ENCODE data around the gene ITPKC. TPM values are rescaled to one million over a fixed set of nuclear protein-coding genes. Genes with fewer than 3 reads are reported as not detected.

Gene ITPKC
- total RNA-seq: 6.7 TPM
- 35.5 TPM for polyA plus RNA-seq
- long read RNA-seq, donor 1: 0 reads
- long read RNA-seq, donor 2, transcript ITPKC-201 (7 exons, 3,385 nt): major isoform, 5 of 5 reads
- long read RNA-seq, donor 2, partial matches to known transcripts: 0 of 5 reads
- long read RNA-seq, donor 2, other reads (novel, unspliced or antisense): 0 of 5 reads
- long read RNA-seq, donor 3, partial matches to known transcripts: 0 of 3 reads
- long read RNA-seq, donor 3, other reads (novel, unspliced or antisense): 0 of 3 reads
- long read RNA-seq, donor 4, partial matches to known transcripts: 17 of 19 reads
- long read RNA-seq, donor 4, other reads (novel, unspliced or antisense): 0 of 19 reads
- long read RNA-seq, donor 5, transcript ITPKC-201 (7 exons, 3,385 nt): major isoform, 5 of 5 reads
- long read RNA-seq, donor 5, partial matches to known transcripts: 0 of 5 reads
- long read RNA-seq, donor 5, other reads (novel, unspliced or antisense): 0 of 5 reads
- long read RNA-seq, donor 6, partial matches to known transcripts: 0 of 2 reads
- long read RNA-seq, donor 6, other reads (novel, unspliced or antisense): 0 of 2 reads
- long read RNA-seq, donor 7, partial matches to known transcripts: 0 of 1 reads
- long read RNA-seq, donor 7, other reads (novel, unspliced or antisense): 0 of 1 reads
- long read RNA-seq, donor 8: 0 reads
- long read RNA-seq, donor 9, partial matches to known transcripts: 0 of 3 reads
- long read RNA-seq, donor 9, other reads (novel, unspliced or antisense): 0 of 3 reads
- long read RNA-seq, donor 10: 0 reads

- H3K27ac ChIP-seq (ENCODE audit: low read depth in 1 of 2, low read length in 1 of 2): peak within 1 kb of the TSS; percentile 94 to 97
- peak; percentile 86 to 100 (median 98) for DNase-seq (ENCODE audit: low read depth in 6 of 9, low spot score in 9 of 9)
- no peaks in the 10 kb centered on the region for H3K27me3 ChIP-seq (ENCODE audit: control insufficient read depth in 2 of 2, insufficient read depth in 1 of 2, low read length in 1 of 2)
- H3K4me3 ChIP-seq (ENCODE audit: low read length in 2 of 2): peak within 1 kb of the TSS; percentile 76 to 91
- peaks cover 42 to 53% of the 10 kb centered on the region in 2 donors for H3K4me1 ChIP-seq (ENCODE audit: control insufficient read depth in 2 of 2, insufficient read depth in 2 of 2, low read length in 2 of 2)
- peaks cover 0 to 4% of the 10 kb centered on the region in 2 donors for H3K9me3 ChIP-seq (ENCODE audit: control insufficient read depth in 2 of 2, insufficient read depth in 1 of 2, low read length in 1 of 2)
- under 1% methylated on average over 76 of the region's 76 CpGs for WGBS
- peaks cover 0 to under 1% of the 10 kb centered on the region in 2 donors for H3K36me3 ChIP-seq (ENCODE audit: control insufficient read depth in 2 of 2, insufficient read depth in 2 of 2, low read length in 1 of 2)
Observed at GRCh38 chr19:40716482-40717324, at the start of gene ITPKC, which contains the start of gene COQ8B. Gene ITPKC (plus strand): TSS chr19:40717112. CDS start chr19:40717136, 24 bp downstream. Gene COQ8B (minus strand): TSS chr19:40716886. CDS start chr19:40714632, 2,254 bp downstream.

DNA sequence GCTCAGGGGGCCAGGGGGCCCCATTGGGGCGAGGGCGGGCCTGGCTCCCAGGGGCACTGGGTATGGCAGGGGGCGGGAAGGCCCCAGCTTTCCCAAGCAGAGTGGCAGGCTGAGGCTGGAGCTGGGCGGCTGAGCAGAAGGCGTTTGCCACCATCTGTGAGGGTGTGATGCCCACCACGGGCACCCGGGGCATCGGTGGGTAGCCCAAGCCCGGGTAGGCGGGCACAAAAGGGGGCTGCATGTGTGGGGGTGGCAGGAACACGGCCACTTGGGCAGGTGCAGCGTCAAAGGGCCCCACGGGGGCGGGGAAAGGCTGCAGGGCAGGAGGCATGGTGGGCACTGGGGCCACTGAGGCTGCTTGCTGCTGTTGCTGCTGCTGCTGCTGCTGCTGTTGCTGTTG lies 49.3 kb upstream of the ITPKC start:
- WGBS: 98% methylated on average over 14 of the region's 14 CpGs
- Histone ChIP-seq H3K4me3 (ENCODE audit: low read length in 2 of 2) (no peak overlapping the region), H3K4me1 (ENCODE audit: control insufficient read depth in 2 of 2, insufficient read depth in 2 of 2, low read length in 2 of 2) (peaks cover 8 to 11% of the 10 kb centered on the region in 2 donors), H3K9me3 (ENCODE audit: control insufficient read depth in 2 of 2, insufficient read depth in 1 of 2, low read length in 1 of 2) (peaks cover 0 to 10% of the 10 kb centered on the region in 2 donors), H3K27ac (ENCODE audit: low read depth in 1 of 2, low read length in 1 of 2) (no peak overlapping the region), H3K36me3 (ENCODE audit: control insufficient read depth in 2 of 2, insufficient read depth in 2 of 2, low read length in 1 of 2) (peaks cover 9 to 12% of the 10 kb centered on the region in 2 donors), H3K27me3 (ENCODE audit: control insufficient read depth in 2 of 2, insufficient read depth in 1 of 2, low read length in 1 of 2) (peaks cover 0 to 7% of the 10 kb centered on the region in 2 donors)
- no peak for DNase-seq (ENCODE audit: low read depth in 6 of 9, low spot score in 9 of 9)

DNA sequence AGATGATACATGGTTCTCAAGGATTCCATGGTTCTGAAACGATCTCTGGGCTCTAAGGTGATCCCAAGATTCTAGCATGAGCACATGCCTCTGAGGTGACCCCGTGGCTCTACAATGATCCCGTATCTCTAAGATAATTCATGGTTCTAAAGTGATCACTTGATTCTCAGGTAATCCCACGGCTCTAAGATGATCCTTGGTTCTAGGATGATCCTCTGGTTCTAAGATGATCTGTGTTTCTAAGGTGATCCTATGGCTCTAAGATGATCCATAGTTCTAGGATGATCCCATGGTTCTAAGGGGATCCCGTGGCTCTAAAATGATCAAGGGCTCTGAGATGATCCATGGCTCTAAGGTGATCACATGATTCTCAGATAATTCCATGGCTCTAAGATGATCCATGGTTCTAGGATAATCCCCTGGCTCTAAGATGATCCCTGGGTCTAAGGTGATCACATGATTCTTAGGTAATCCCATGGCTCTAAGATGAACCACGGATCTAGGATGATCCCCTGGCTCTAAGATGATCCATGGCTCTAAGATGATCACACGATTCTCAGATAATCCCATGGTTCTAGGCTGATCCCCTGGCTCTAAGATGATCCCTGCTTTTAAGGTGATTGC lies 47.8 kb upstream of the ITPKC start:
- 97% methylated on average over 7 of the region's 7 CpGs for WGBS
- no peak overlapping the region for H3K4me3 ChIP-seq (ENCODE audit: low read length in 2 of 2)
- peaks cover 0 to 10% of the 10 kb centered on the region in 2 donors for H3K9me3 ChIP-seq (ENCODE audit: control insufficient read depth in 2 of 2, insufficient read depth in 1 of 2, low read length in 1 of 2)
- no peak for DNase-seq (ENCODE audit: low read depth in 6 of 9, low spot score in 9 of 9)
- H3K36me3 ChIP-seq (ENCODE audit: control insufficient read depth in 2 of 2, insufficient read depth in 2 of 2, low read length in 1 of 2): peaks cover 12 to 18% of the 10 kb centered on the region in 2 donors
- no peak overlapping the region for H3K27ac ChIP-seq (ENCODE audit: low read depth in 1 of 2, low read length in 1 of 2)
- H3K4me1 ChIP-seq (ENCODE audit: control insufficient read depth in 2 of 2, insufficient read depth in 2 of 2, low read length in 2 of 2): peaks cover 0 to 3% of the 10 kb centered on the region in 2 donors
- H3K27me3 ChIP-seq (ENCODE audit: control insufficient read depth in 2 of 2, insufficient read depth in 1 of 2, low read length in 1 of 2): no peaks in the 10 kb centered on the region

GRCh38 chr19:40671404-40671803 lies 45.5 kb upstream of the ITPKC start:
- DNase-seq (ENCODE audit: low read depth in 6 of 9, low spot score in 9 of 9): no peak
- no peaks in the 10 kb centered on the region for H3K27me3 ChIP-seq (ENCODE audit: control insufficient read depth in 2 of 2, insufficient read depth in 1 of 2, low read length in 1 of 2)
- peaks cover 0 to 10% of the 10 kb centered on the region in 2 donors for H3K9me3 ChIP-seq (ENCODE audit: control insufficient read depth in 2 of 2, insufficient read depth in 1 of 2, low read length in 1 of 2)
- peaks cover 0 to 8% of the 10 kb centered on the region in 2 donors for H3K4me1 ChIP-seq (ENCODE audit: control insufficient read depth in 2 of 2, insufficient read depth in 2 of 2, low read length in 2 of 2)
- no peak overlapping the region for H3K27ac ChIP-seq (ENCODE audit: low read depth in 1 of 2, low read length in 1 of 2)
- H3K36me3 ChIP-seq (ENCODE audit: control insufficient read depth in 2 of 2, insufficient read depth in 2 of 2, low read length in 1 of 2): peaks cover 12 to 22% of the 10 kb centered on the region in 2 donors
- WGBS: 96% methylated on average over 9 of the region's 9 CpGs
- H3K4me3 ChIP-seq (ENCODE audit: low read length in 2 of 2): no peak overlapping the region

- DNase-seq (ENCODE audit: low read depth in 6 of 9, low spot score in 9 of 9): no peak
- H3K36me3 ChIP-seq (ENCODE audit: control insufficient read depth in 2 of 2, insufficient read depth in 2 of 2, low read length in 1 of 2): peaks cover 12 to 23% of the 10 kb centered on the region in 2 donors
- 92% methylated on average over 2 of the region's 2 CpGs for WGBS
- H3K4me1 ChIP-seq (ENCODE audit: control insufficient read depth in 2 of 2, insufficient read depth in 2 of 2, low read length in 2 of 2): peaks cover 0 to 8% of the 10 kb centered on the region in 2 donors
- no peak overlapping the region for H3K27ac ChIP-seq (ENCODE audit: low read depth in 1 of 2, low read length in 1 of 2)
- peaks cover 0 to 10% of the 10 kb centered on the region in 2 donors for H3K9me3 ChIP-seq (ENCODE audit: control insufficient read depth in 2 of 2, insufficient read depth in 1 of 2, low read length in 1 of 2)
- no peak overlapping the region for H3K4me3 ChIP-seq (ENCODE audit: low read length in 2 of 2)
- H3K27me3 ChIP-seq (ENCODE audit: control insufficient read depth in 2 of 2, insufficient read depth in 1 of 2, low read length in 1 of 2): no peaks in the 10 kb centered on the region
Observed at GRCh38 chr19:40672038-40672437, 44.9 kb upstream of the ITPKC start.

DNA sequence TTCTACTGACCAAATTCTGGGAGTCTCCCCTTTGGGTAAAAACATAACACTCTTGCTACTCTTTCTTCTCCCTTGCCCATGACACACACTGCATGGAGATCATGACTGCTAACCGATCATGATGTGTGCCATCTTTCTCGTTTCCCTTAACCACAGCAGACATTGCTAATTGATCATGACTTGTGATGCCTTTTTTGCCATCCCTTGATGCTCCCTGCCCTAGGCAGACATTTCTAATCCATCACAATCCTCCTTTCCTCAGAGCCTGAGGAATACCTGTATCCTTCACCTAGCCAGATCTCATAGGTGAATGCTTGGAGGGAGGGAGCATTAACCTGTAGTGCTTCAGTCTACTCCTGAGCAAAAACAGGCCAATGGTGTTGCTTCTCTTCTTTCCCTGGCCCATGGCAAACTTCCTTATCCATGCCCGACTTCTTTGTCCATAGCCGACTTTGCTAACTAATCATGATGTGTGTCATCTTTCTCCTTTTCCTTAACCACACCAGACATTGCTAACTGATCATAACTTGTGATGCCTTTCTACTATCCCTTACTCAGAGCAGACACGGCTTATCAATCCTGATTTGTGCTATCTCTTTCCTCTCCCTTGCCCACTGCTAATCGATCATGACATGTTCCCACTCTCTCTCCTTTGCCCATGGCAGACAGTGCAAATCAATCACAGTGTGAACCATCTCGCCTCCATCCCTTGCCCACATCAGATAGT lies 44.2 kb upstream of the ITPKC start:
- Histone ChIP-seq H3K27me3 (ENCODE audit: control insufficient read depth in 2 of 2, insufficient read depth in 1 of 2, low read length in 1 of 2) (no peaks in the 10 kb centered on the region), H3K27ac (ENCODE audit: low read depth in 1 of 2, low read length in 1 of 2) (no peak overlapping the region), H3K4me1 (ENCODE audit: control insufficient read depth in 2 of 2, insufficient read depth in 2 of 2, low read length in 2 of 2) (peaks cover 0 to 8% of the 10 kb centered on the region in 2 donors), H3K36me3 (ENCODE audit: control insufficient read depth in 2 of 2, insufficient read depth in 2 of 2, low read length in 1 of 2) (peaks cover 12 to 26% of the 10 kb centered on the region in 2 donors), H3K4me3 (ENCODE audit: low read length in 2 of 2) (no peak overlapping the region), H3K9me3 (ENCODE audit: control insufficient read depth in 2 of 2, insufficient read depth in 1 of 2, low read length in 1 of 2) (peaks cover 0 to 10% of the 10 kb centered on the region in 2 donors)
- no peak for DNase-seq (ENCODE audit: low read depth in 6 of 9, low spot score in 9 of 9)
- WGBS: 97% methylated on average over 7 of the region's 7 CpGs

DNA sequence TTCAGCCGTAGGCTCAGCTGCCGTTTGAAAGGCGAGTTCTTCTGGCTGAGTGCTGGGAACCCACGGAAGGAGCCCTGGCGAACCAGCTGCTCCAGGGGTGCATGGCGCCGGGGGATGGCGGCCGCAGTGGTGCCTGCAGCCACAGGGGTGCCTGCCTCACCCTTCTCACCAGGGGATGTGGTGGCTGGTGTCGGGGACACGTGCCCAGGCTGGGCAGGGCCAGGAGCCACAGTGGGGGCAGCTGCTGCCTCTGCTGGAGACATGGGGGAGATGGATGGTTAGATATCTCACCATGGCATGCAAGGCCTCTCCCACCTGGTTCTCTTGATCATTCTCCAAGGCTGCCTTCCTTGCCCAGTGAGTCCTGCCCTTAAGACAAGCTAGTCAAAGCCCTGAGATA lies 43.5 kb upstream of the ITPKC start:
- Histone ChIP-seq H3K36me3 (ENCODE audit: control insufficient read depth in 2 of 2, insufficient read depth in 2 of 2, low read length in 1 of 2) (peaks cover 12 to 28% of the 10 kb centered on the region in 2 donors), H3K4me1 (ENCODE audit: control insufficient read depth in 2 of 2, insufficient read depth in 2 of 2, low read length in 2 of 2) (peaks cover 0 to 8% of the 10 kb centered on the region in 2 donors), H3K9me3 (ENCODE audit: control insufficient read depth in 2 of 2, insufficient read depth in 1 of 2, low read length in 1 of 2) (peaks cover 0 to 10% of the 10 kb centered on the region in 2 donors), H3K27ac (ENCODE audit: low read depth in 1 of 2, low read length in 1 of 2) (no peak overlapping the region), H3K27me3 (ENCODE audit: control insufficient read depth in 2 of 2, insufficient read depth in 1 of 2, low read length in 1 of 2) (no peaks in the 10 kb centered on the region), H3K4me3 (ENCODE audit: low read length in 2 of 2) (no peak overlapping the region)
- WGBS: 91% methylated on average over 11 of the region's 11 CpGs
- DNase-seq (ENCODE audit: low read depth in 6 of 9, low spot score in 9 of 9): no peak

GRCh38 chr19:40674291-40674690 lies 42.6 kb upstream of the ITPKC start:
- DNase-seq (ENCODE audit: low read depth in 6 of 9, low spot score in 9 of 9): peak in 1 of 9 donors; percentile 24
- peaks cover 8 to 28% of the 10 kb centered on the region in 2 donors for H3K36me3 ChIP-seq (ENCODE audit: control insufficient read depth in 2 of 2, insufficient read depth in 2 of 2, low read length in 1 of 2)
- 66% methylated on average over 3 of the region's 3 CpGs for WGBS
- H3K4me1 ChIP-seq (ENCODE audit: control insufficient read depth in 2 of 2, insufficient read depth in 2 of 2, low read length in 2 of 2): peaks cover 0 to 8% of the 10 kb centered on the region in 2 donors
- H3K27ac ChIP-seq (ENCODE audit: low read depth in 1 of 2, low read length in 1 of 2): no peak overlapping the region
- no peaks in the 10 kb centered on the region for H3K27me3 ChIP-seq (ENCODE audit: control insufficient read depth in 2 of 2, insufficient read depth in 1 of 2, low read length in 1 of 2)
- H3K9me3 ChIP-seq (ENCODE audit: control insufficient read depth in 2 of 2, insufficient read depth in 1 of 2, low read length in 1 of 2): peaks cover 0 to 10% of the 10 kb centered on the region in 2 donors
- H3K4me3 ChIP-seq (ENCODE audit: low read length in 2 of 2): no peak overlapping the region

Data from thymus (tissue), 14 donors.